GM10248 (cell line): ENCODE measurements around the gene ATP5F1D.

Source experiments
- CTCF ChIA-PET: fragments of 300-600 bp; sonication (Branson Sonifier 250); formaldehyde crosslinking; extraction: SDS; loops from one replicate; lab custom pipeline; 2021; ENCODE audit warnings: antibody characterized with exemption; lab: Yijun Ruan, JAX
- POLR2A ChIA-PET: fragments of 350-650 bp; sonication (Branson Sonifier 250); formaldehyde crosslinking; extraction: SDS; loops from one replicate; lab custom pipeline; 2020; ENCODE audit warnings: antibody characterized with exemption; lab: Yijun Ruan, JAX
- DNase-seq: peaks from one replicate; pipeline ENCODE4 v3.0.0; 2012; ENCODE audit errors: extremely low spot score
- CTCF ChIP-seq: IDR thresholded peaks from 2 replicates; pipeline ENCODE4 v1.5.1; 2012; ENCODE audit warnings: mild to moderate bottlenecking, low read depth; ENCODE audit errors: extremely low read depth, missing control alignments, control extremely low read depth

The ATP5F1D gene

GRCh38 chr19:1216756-1217155 is 24.8 kb upstream of the ATP5F1D start:
- no peak for TF ChIP-seq CTCF
- POLR2A ChIA-PET, result interaction anchor here (0.7 to 0.9 kb wide), 2 partner anchors 52 to 53 kb away, joined by 3 to 4 read pairs; partner anchors contain the start of gene CIRBP
- CTCF ChIA-PET, result interaction anchor here (1.4 to 3.0 kb wide), 4 partner anchors 9 to 609 kb away, joined by 4 to 16 read pairs (median 4); no protein-coding TSS in a partner anchor
- DNase-seq, result no peak

- ChIA-PET CTCF (interaction anchor here (0.9 to 3.0 kb wide), 7 partner anchors 9 to 609 kb away, joined by 3 to 16 read pairs (median 4); no protein-coding TSS in a partner anchor), POLR2A (interaction anchor here (0.9 kb wide), 1 partner anchor 52 kb away, joined by 4 read pairs; the partner anchor contains the start of gene CIRBP)
- no peak for DNase-seq
- no peak for TF ChIP-seq CTCF
Observed at GRCh38 chr19:1217366-1217765, 24.2 kb upstream of the ATP5F1D start.

GRCh38 chr19:1218751-1219567 is 22.6 kb upstream of the ATP5F1D start:
- TF ChIP-seq CTCF, result no peak
- ChIA-PET POLR2A (no interaction called here), CTCF (interaction anchor here (1.0 to 3.0 kb wide), 4 partner anchors 8 to 105 kb away, joined by 3 to 16 read pairs (median 5); no protein-coding TSS in a partner anchor)
- DNase-seq, result no peak

- ChIA-PET POLR2A (no interaction called here), CTCF (interaction anchor here (1.2 to 1.9 kb wide), 3 partner anchors 9 to 107 kb away, joined by 3 to 5 read pairs (median 5); no protein-coding TSS in a partner anchor)
- DNase-seq, result no peak
- no peak for TF ChIP-seq CTCF
Observed at GRCh38 chr19:1219786-1220476, 21.6 kb upstream of the ATP5F1D start.

- ChIA-PET POLR2A (no interaction called here), CTCF (interaction anchor here (1.0 to 1.9 kb wide), 4 partner anchors 12 to 107 kb away, joined by 3 to 5 read pairs (median 4); partner anchors contain the start of gene CBARP)
- TF ChIP-seq CTCF, result no peak
- DNase-seq, result no peak
Observed at GRCh38 chr19:1220477-1220930, 21.0 kb upstream of the ATP5F1D start.

- POLR2A ChIA-PET, result no interaction called here
- DNase-seq, result no peak
- TF ChIP-seq CTCF, result peak; percentile 40
- CTCF ChIA-PET, result interaction anchor here (1.0 to 2.8 kb wide), 6 partner anchors 10 to 108 kb away, joined by 3 to 11 read pairs (median 5); partner anchors contain the start of gene CBARP
Observed at GRCh38 chr19:1220976-1221903, 20.3 kb upstream of the ATP5F1D start.
